ENCODE measurements around the gene CHP1. TPM values are rescaled to one million over a fixed set of nuclear protein-coding genes. Genes with fewer than 3 reads are reported as not detected.
"Not testable (repeated sequence)": the region's sequence is repeated elsewhere in the genome, so short reads cannot be mapped to it uniquely, and the experiment has no call there.

The CHP1 gene
- 62.8 and 63.6 TPM in 2 replicates for total RNA-seq

- intact Hi-C loops (cut with micrococcal nuclease) = loop anchor here (1.0 to 10.0 kb wide), 5 partner anchors 52 to 906 kb away; partner anchors contain the start of genes CHAC1, INAFM2, INO80 and NUSAP1
Measured at GRCh38 chr15:41230650-41231421, at the start of gene CHP1, which contains the start of gene EXD1. TSS of gene CHP1 (plus strand) at chr15:41231268. CDS start at chr15:41231383, 115 bp downstream. TSS of gene EXD1 (minus strand) at chr15:41230757. CDS start at chr15:41226575, 4,182 bp downstream.

- intact Hi-C loops (cut with micrococcal nuclease) = loop anchor here (10.0 kb wide), 2 partner anchors 97 to 157 kb away; no protein-coding TSS in a partner anchor
Measured at GRCh38 chr15:41182266-41182665, 48.8 kb upstream of the CHP1 start.

- intact Hi-C loops (cut with micrococcal nuclease) = loop anchor here (10.0 kb wide), 2 partner anchors 99 to 159 kb away; no protein-coding TSS in a partner anchor
Measured at GRCh38 chr15:41183581-41183980, 47.5 kb upstream of the CHP1 start.

GRCh38 chr15:41194444-41194843, 36.6 kb upstream of the CHP1 start:
- intact Hi-C loops (cut with micrococcal nuclease) = no loop called here

GRCh38 chr15:41199470-41199869, 31.6 kb upstream of the CHP1 start:
- intact Hi-C loops (cut with micrococcal nuclease) = no loop called here

GRCh38 chr15:41203395-41203794, 27.7 kb upstream of the CHP1 start:
- intact Hi-C loops (cut with micrococcal nuclease) = no loop called here

- intact Hi-C loops (cut with micrococcal nuclease) = no loop called here
Measured at GRCh38 chr15:41205315-41205714, 25.8 kb upstream of the CHP1 start.

GRCh38 chr15:41207687-41208448, 23.2 kb upstream of the CHP1 start:
- intact Hi-C loops (cut with micrococcal nuclease) = no loop called here

- intact Hi-C loops (cut with micrococcal nuclease) = no loop called here
Measured at GRCh38 chr15:41215708-41216107, 15.4 kb upstream of the CHP1 start.

- intact Hi-C loops (cut with micrococcal nuclease) = no loop called here
Measured at GRCh38 chr15:41218851-41219250, 12.2 kb upstream of the CHP1 start.

- intact Hi-C loops (cut with micrococcal nuclease) = no loop called here
Measured at GRCh38 chr15:41219381-41219780, 11.7 kb upstream of the CHP1 start.

- intact Hi-C loops (cut with micrococcal nuclease) = loop anchor here (2.0 to 10.0 kb wide), 2 partner anchors 103 to 905 kb away; partner anchors contain the start of genes INAFM2, NUSAP1 and OIP5
Measured at GRCh38 chr15:41230345-41230649, 771 bp upstream of the CHP1 start.

- intact Hi-C loops (cut with micrococcal nuclease) = loop anchor here (1.0 to 10.0 kb wide), 5 partner anchors 52 to 907 kb away; partner anchors contain the start of genes CHAC1, INAFM2, INO80 and NUSAP1
Measured at GRCh38 chr15:41231422-41232226, 556 bp downstream of the CHP1 start.

- intact Hi-C loops (cut with micrococcal nuclease) = loop anchor here (10.0 kb wide), 1 partner anchor 909 kb away; the partner anchor contains the start of gene INAFM2
Measured at GRCh38 chr15:41233367-41233771, 2.3 kb downstream of the CHP1 start.

GRCh38 chr15:41235228-41235627, 4.2 kb downstream of the CHP1 start:
- intact Hi-C loops (cut with micrococcal nuclease) = loop anchor here (10.0 kb wide), 1 partner anchor 910 kb away; the partner anchor contains the start of gene INAFM2

GRCh38 chr15:41235929-41236328, 4.9 kb downstream of the CHP1 start:
- intact Hi-C loops (cut with micrococcal nuclease) = loop anchor here (10.0 kb wide), 1 partner anchor 911 kb away; the partner anchor contains the start of gene INAFM2

- intact Hi-C loops (cut with micrococcal nuclease) = loop anchor here (10.0 kb wide), 1 partner anchor 913 kb away; the partner anchor contains the start of gene INAFM2
Measured at GRCh38 chr15:41238100-41238499, 7.0 kb downstream of the CHP1 start.

GRCh38 chr15:41241221-41241964, 10.3 kb downstream of the CHP1 start:
- intact Hi-C loops (cut with micrococcal nuclease) = no loop called here

- intact Hi-C loops (cut with micrococcal nuclease) = not testable (repeated sequence)
Measured at GRCh38 chr15:41250745-41251144, 19.7 kb downstream of the CHP1 start.

GRCh38 chr15:41251411-41251810, 20.3 kb downstream of the CHP1 start:
- intact Hi-C loops (cut with micrococcal nuclease) = no loop called here
